ENCODE data around the gene CCL17. TPM values are rescaled to one million over a fixed set of nuclear protein-coding genes. Genes with fewer than 3 reads are reported as not detected.
A peak's percentile ranks its signal among the peaks of the same experiment; 100 is the strongest.

The CCL17 gene
- total and polyA plus RNA-seq, 10 of the 15 experiments (the other 5 are each of a cell fraction or from before 2014, with no cell fraction given): 1.2 to 84.9 (median 34.2) TPM

DNA sequence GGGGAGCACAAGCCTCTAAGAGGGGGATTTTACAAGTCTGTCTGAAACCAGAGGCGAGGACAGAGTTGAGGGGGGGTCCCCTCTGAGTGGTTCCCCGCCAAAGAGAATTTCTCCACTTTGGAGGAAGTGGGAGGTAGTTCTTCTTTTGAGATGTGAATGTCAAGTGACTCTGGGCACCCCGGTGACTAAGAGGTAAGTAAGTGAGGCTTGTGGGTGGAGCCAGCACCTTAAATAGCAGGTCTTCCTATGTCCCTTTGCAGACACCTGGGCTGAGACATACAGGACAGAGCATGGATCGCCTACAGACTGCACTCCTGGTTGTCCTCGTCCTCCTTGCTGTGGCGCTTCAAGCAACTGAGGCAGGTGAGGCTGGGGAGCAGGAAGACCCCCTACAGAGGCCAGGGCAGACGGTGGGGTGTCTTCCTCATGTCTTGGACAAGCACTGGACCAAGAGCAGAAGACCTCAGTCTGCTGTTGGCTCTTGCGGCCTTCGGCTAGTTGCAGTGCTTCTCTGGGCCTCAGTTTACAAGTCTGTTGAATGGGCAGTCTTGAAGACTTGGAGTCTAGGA lies 46.0 kb upstream of the CCL17 start, which contains the start of gene CCL22:
CCL22 (plus strand) TSS at position 257 of the 569 bp plus-strand sequence; CDS start at position 291, 34 bp downstream.
- no TSS peak for BruUV-seq (replicated peaks)
- Histone ChIP-seq H3K79me2 (ENCODE audit: control insufficient read depth, insufficient read depth, low read length) (no peaks in the 10 kb centered on the region), H3K4me1 (ENCODE audit: control insufficient read depth, insufficient read depth, low read length) (peaks cover 23% of the 10 kb centered on the region), H3K27ac (ENCODE audit: control insufficient read depth, insufficient read depth) (peak within 1 kb of the TSS; percentile 30), H4K20me1 (ENCODE audit: control insufficient read depth, insufficient read depth) (no peaks in the 10 kb centered on the region), H3K36me3 (ENCODE audit: control insufficient read depth in 2 of 2, insufficient read depth in 2 of 2, low read length in 1 of 2) (no peaks in the 10 kb centered on the region; a peak in 1 of 4 replicates), H3K4me3 (peak within 1 kb of the TSS; percentile 37; the same call in 1 of the 2 replicates), H3K4me2 (ENCODE audit: control insufficient read depth, insufficient read depth) (peak within 1 kb of the TSS; percentile 52), H3K9ac (ENCODE audit: control insufficient read depth, insufficient read depth, low read length) (no peak within 1 kb of the TSS), H3K9me3 (replicated peaks; ENCODE audit: control insufficient read depth, insufficient read depth, low read length) (no peaks in the 10 kb centered on the region), H2AFZ (ENCODE audit: control insufficient read depth, low read depth, low read length) (peak within 1 kb of the TSS; percentile 44), H3K27me3 (replicated peaks in 1 of 2; ENCODE audit: control insufficient read depth in 2 of 2, insufficient read depth in 2 of 2, low read length in 1 of 2) (no peaks in the 10 kb centered on the region)
- ChIA-PET POLR2A (interaction anchor here (1.3 to 1.7 kb wide), 4 partner anchors 9 to 58 kb away, joined by 3 to 5 read pairs (median 4); no protein-coding TSS in a partner anchor), SMC1A (ENCODE audit: uncharacterized antibody, unreplicated experiment) (interaction anchor here (0.9 to 4.2 kb wide), 5 partner anchors 11 to 44 kb away, joined by 3 to 26 read pairs (median 5); no protein-coding TSS in a partner anchor), RAD21 (ENCODE audit: unreplicated experiment) (interaction anchor here (1.1 to 3.4 kb wide), 6 partner anchors 12 to 58 kb away, joined by 4 to 15 read pairs (median 8); partner anchors contain the start of gene CX3CL1), CTCF (interaction anchor here (1.4 to 3.6 kb wide), 3 partner anchors 19 to 59 kb away, joined by 3 to 19 read pairs (median 15); no protein-coding TSS in a partner anchor)
- DNase-seq (ENCODE audit: low read depth, low spot score) (peak; percentile 45), ATAC-seq (peak; percentile 71), FAIRE-seq (peak; percentile 83)
- in situ Hi-C loops (cut with MboI) (no loop called here), intact Hi-C loops (cut with micrococcal nuclease; ENCODE audit: unreplicated experiment) (loop anchor here (1.0 to 5.0 kb wide), 3 partner anchors 17 to 56 kb away; no protein-coding TSS in a partner anchor)
- 18% methylated on average over 9 of the region's 9 CpGs for WGBS (ENCODE audit: insufficient coverage, insufficient replicate concordance, low lambda C conversion rate, missing lambda C conversion rate)
- peak; percentile 69 for TF ChIP-seq EED (IDR thresholded peaks at IDR 0.05; ENCODE audit: low read depth)
- TF ChIP-seq CREB1 (IDR thresholded peaks at IDR 0.05; ENCODE audit: low read depth): no peak; the same call in 1 of the 2 replicates
- TF ChIP-seq SP1 (IDR thresholded peaks at IDR 0.05; ENCODE audit: low read depth, low read length): peak; percentile 7
- TF ChIP-seq NRF1 (conservative IDR thresholded peaks at IDR 0.05; ENCODE audit: low read depth, low read length): no peak
- no peak for TF ChIP-seq ZNF207 (IDR thresholded peaks at IDR 0.05; ENCODE audit: borderline replicate concordance)
- 0 out of 3 replicates have a peak, but pooled peaks have one; percentile 4 for TF ChIP-seq POU2F2 (IDR thresholded peaks at IDR 0.05; ENCODE audit: borderline replicate concordance, low read depth, low read length)
- TF ChIP-seq, protein P1, sequence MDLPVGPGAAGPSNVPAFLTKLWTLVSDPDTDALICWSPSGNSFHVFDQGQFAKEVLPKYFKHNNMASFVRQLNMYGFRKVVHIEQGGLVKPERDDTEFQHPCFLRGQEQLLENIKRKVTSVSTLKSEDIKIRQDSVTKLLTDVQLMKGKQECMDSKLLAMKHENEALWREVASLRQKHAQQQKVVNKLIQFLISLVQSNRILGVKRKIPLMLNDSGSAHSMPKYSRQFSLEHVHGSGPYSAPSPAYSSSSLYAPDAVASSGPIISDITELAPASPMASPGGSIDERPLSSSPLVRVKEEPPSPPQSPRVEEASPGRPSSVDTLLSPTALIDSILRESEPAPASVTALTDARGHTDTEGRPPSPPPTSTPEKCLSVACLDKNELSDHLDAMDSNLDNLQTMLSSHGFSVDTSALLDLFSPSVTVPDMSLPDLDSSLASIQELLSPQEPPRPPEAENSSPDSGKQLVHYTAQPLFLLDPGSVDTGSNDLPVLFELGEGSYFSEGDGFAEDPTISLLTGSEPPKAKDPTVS (IDR thresholded peaks at IDR 0.05; ENCODE audit: low read depth, low read length): no peak
- TF ChIP-seq YBX1 (IDR thresholded peaks at IDR 0.05): no peak
- peak; percentile 88; the same call in 1 of the 2 replicates for TF ChIP-seq ZBED1 (IDR thresholded peaks at IDR 0.05; ENCODE audit: borderline replicate concordance)
- no peak for TF ChIP-seq POLR2AphosphoS2 (IDR thresholded peaks at IDR 0.05; ENCODE audit: low read depth, low read length)
- TF ChIP-seq HDAC2 (IDR thresholded peaks at IDR 0.05): no peak
- 0 out of 2 replicates have a peak, but pooled peaks have one; percentile 56 for TF ChIP-seq NFIC (IDR thresholded peaks at IDR 0.05; ENCODE audit: low read depth, low read length)
- TF ChIP-seq ZNF217 (IDR thresholded peaks at IDR 0.05): no peak; the same call in 1 of the 2 replicates
- no peak for TF ChIP-seq STAT1 (conservative IDR thresholded peaks at IDR 0.05)
- peak; percentile 53 for TF ChIP-seq RUNX3 (IDR thresholded peaks at IDR 0.05; ENCODE audit: low read length)
- TF ChIP-seq SMAD1 (IDR thresholded peaks at IDR 0.05; ENCODE audit: low read depth, partially characterized antibody): no peak
- TF ChIP-seq HDGF (IDR thresholded peaks at IDR 0.05): no peak
- 0 out of 2 replicates have a peak, but pooled peaks have one; percentile 6 for TF ChIP-seq IRF4 (IDR thresholded peaks at IDR 0.05; ENCODE audit: low read depth, low read length)
- TF ChIP-seq EGR1 (IDR thresholded peaks at IDR 0.05; ENCODE audit: borderline replicate concordance in 1 of 2, low read depth in 2 of 2, low read length in 2 of 2): no peak
- TF ChIP-seq CHD1 (IDR thresholded peaks at IDR 0.05; ENCODE audit: low read depth, low read length): no peak
- no peak for TF ChIP-seq MTA2 (IDR thresholded peaks at IDR 0.05; ENCODE audit: low read depth)
- no peak for TF ChIP-seq NR2C2 (IDR thresholded peaks at IDR 0.05; ENCODE audit: borderline replicate concordance, control insufficient read depth, insufficient read length, low read depth)
- TF ChIP-seq HDAC6 (IDR thresholded peaks at IDR 0.05; ENCODE audit: unreplicated experiment): no peak
- TF ChIP-seq, protein P2, sequence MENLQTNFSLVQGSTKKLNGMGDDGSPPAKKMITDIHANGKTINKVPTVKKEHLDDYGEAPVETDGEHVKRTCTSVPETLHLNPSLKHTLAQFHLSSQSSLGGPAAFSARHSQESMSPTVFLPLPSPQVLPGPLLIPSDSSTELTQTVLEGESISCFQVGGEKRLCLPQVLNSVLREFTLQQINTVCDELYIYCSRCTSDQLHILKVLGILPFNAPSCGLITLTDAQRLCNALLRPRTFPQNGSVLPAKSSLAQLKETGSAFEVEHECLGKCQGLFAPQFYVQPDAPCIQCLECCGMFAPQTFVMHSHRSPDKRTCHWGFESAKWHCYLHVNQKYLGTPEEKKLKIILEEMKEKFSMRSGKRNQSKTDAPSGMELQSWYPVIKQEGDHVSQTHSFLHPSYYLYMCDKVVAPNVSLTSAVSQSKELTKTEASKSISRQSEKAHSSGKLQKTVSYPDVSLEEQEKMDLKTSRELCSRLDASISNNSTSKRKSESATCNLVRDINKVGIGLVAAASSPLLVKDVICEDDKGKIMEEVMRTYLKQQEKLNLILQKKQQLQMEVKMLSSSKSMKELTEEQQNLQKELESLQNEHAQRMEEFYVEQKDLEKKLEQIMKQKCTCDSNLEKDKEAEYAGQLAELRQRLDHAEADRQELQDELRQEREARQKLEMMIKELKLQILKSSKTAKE (IDR thresholded peaks at IDR 0.05; ENCODE audit: low read depth, poor library complexity, severe bottlenecking): no peak
